Activated CD4-positive, alpha-beta T cell treated with anti-CD3 and anti-CD28 coated beads, Interleukin-2, amount 10 ng/mL, durations not matched to agents 7 days and 5 days (primary cell): ENCODE data around the gene SALL3. TPM values are rescaled to one million over a fixed set of nuclear protein-coding genes. Genes with fewer than 3 reads are reported as not detected.

Source experiments
- CTCF ChIA-PET: fragments of 350-600 bp; sonication (Branson Sonifier 250); formaldehyde crosslinking; loops from one replicate; lab custom pipeline; 2021; ENCODE audit warnings: antibody characterized with exemption; lab: Charles Lee
- POLR2A ChIA-PET: fragments of 350-600 bp; sonication (Branson Sonifier 250); formaldehyde crosslinking; loops from one replicate; lab custom pipeline; 2021; ENCODE audit warnings: antibody characterized with exemption; lab: Charles Lee
- DNase-seq: peaks from one replicate; pipeline ENCODE4 v3.0.0-alpha.2; 2020
- H3K27ac Mint-ChIP-seq: one replicate; pipeline ENCODE4 v1.8.0; 2021; ENCODE audit warnings: mild to moderate bottlenecking, moderate library complexity, mixed read lengths
- H3K27me3 Mint-ChIP-seq: one replicate; pipeline ENCODE4 v1.8.0; 2021; ENCODE audit warnings: mixed read lengths
- H3K36me3 Mint-ChIP-seq: one replicate; pipeline ENCODE4 v1.8.0; 2021; ENCODE audit warnings: low read depth, mixed read lengths
- H3K4me1 Mint-ChIP-seq: one replicate; pipeline ENCODE4 v1.8.0; 2021; ENCODE audit warnings: mixed read lengths
- H3K4me3 Mint-ChIP-seq: one replicate; pipeline ENCODE4 v1.8.0; 2021; ENCODE audit warnings: mild to moderate bottlenecking, moderate library complexity, mixed read lengths
- H3K9me3 Mint-ChIP-seq: one replicate; pipeline ENCODE4 v1.8.0; 2021; ENCODE audit warnings: mixed read lengths
- total RNA-seq, 2 experiments: library from RNA; stranded (reverse); gene quantifications; one replicate each; pipeline ENCODE4 v1.2.3, GENCODE V29; 2021

Gene SALL3
- total RNA-seq, 2 experiments from 2014 or later = not detected

DNA sequence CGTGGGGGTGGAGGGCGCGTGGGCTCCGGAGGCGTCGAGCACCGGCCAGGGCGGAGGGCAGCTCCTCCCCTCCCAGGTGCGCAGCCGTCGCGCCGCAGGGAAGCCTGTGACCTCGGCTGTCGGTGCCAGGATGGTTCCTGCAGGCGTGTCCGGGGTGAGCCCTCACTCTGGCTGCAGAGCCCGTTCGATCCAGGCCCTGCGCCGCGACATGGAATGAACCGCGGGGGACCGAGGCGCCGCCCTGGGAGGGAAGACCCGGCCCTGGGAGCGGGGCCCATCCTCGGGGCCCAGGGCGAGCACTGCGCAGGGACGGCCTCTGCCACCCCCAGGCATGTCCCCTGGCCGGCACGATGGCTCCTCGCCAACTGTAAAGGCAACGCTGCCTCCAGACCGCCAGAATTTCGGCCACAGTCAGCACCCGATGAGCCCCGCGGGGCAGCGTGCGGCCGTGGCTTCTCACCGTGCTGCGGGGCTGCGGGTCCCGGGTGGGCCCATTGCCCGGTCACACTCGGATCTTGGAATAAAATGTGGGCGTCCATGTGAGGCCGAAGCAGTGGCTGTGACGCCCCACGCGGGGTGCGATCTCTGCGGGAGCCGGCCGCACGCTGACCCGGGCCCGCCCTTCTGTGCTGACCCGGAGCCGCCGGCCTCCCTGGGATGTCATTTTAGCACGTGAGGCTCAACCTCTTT lies 26.6 kb downstream of the SALL3 start:
- no peak for DNase-seq
- Mint-ChIP-seq H3K36me3 (no peaks in the 10 kb centered on the region), H3K4me3 (no peak overlapping the region), H3K9me3 (no peaks in the 10 kb centered on the region), H3K27me3 (peaks cover 13% of the 10 kb centered on the region), H3K4me1 (no peaks in the 10 kb centered on the region), H3K27ac (no peak overlapping the region)
- POLR2A ChIA-PET = no interaction called here
- CTCF ChIA-PET = no interaction called here

DNA sequence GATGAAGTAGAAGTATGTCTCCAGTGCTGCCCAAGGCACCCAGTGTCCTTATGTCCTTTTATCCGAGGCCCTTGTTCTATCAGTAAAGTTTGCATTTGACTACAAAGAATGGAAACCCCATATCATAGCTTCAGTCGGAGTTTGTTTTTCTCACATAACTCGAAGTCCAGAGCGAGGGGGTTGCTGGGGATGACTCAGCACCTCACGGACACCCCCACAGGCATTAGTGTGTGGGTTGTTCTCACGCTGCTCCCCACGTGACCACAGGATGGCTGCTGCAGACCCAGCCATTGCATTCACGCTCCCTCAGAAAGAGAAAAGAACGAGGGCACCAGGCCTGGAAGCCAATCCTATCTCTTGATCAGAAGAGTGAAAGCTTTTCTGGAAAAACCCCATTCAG lies 27.8 kb downstream of the SALL3 start:
- Mint-ChIP-seq H3K36me3 (no peaks in the 10 kb centered on the region), H3K27me3 (peaks cover 11% of the 10 kb centered on the region), H3K27ac (no peak overlapping the region), H3K4me1 (no peaks in the 10 kb centered on the region), H3K4me3 (no peak overlapping the region), H3K9me3 (no peaks in the 10 kb centered on the region)
- POLR2A ChIA-PET = no interaction called here
- no peak for DNase-seq
- CTCF ChIA-PET = no interaction called here

DNA sequence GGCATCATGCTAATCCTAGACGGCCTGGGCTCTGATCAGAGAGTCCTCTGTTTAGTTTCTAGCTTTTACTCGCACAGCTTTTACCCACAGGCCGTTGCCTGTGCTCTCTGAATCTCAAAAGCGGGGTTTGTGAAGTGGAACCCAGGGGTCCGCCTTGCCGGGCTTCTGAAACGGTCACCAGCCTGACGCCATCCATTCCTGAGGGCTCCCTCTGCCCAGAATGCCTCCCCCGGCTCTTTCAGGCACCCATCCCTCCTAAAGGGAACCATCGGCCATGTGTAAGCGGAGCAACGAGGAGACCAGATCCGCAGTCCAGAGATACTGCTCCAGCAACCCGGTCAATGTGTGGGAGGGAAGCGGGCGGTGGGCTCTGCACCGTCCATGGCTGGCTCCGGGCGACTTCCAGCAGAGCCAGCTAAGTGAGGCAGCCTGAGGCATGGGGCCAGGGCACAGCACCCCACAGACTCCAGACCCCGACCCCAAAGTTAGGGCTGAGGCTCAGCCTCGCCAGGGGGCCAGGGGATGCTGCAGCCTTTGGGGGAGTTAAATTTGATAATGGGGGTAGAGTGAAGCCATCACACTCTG lies 28.8 kb downstream of the SALL3 start:
- no peaks in the 10 kb centered on the region for H3K9me3 Mint-ChIP-seq
- DNase-seq = no peak
- no peaks in the 10 kb centered on the region for H3K4me1 Mint-ChIP-seq
- H3K36me3 Mint-ChIP-seq = no peaks in the 10 kb centered on the region
- H3K27ac Mint-ChIP-seq = no peak overlapping the region
- POLR2A ChIA-PET = no interaction called here
- H3K27me3 Mint-ChIP-seq = peaks cover 11% of the 10 kb centered on the region
- H3K4me3 Mint-ChIP-seq = no peak overlapping the region
- CTCF ChIA-PET = no interaction called here

DNA sequence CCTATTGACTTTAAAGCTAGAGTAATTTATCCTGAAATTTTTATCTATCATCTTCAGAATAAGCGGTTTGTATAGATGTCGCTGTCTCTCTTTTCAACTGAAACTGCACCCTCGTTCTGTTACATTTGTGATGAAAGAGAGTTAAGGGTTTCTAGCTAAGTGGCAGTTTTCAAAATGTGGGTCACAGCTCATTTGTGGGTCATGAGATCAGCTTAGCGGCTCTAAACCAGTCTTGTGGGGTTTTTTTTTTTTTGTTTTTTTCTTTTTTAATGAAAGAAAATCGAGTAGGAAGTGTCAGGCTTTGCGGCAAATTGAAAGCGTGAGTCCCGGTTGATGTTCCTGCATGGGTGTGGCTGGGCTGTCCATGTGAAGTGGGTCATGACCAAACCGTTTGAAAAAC lies 31.2 kb downstream of the SALL3 start:
- Mint-ChIP-seq H3K36me3 (no peaks in the 10 kb centered on the region), H3K4me1 (no peaks in the 10 kb centered on the region), H3K27ac (no peak overlapping the region), H3K27me3 (peaks cover 8% of the 10 kb centered on the region), H3K9me3 (no peaks in the 10 kb centered on the region), H3K4me3 (no peak overlapping the region)
- DNase-seq = no peak
- CTCF ChIA-PET = no interaction called here
- POLR2A ChIA-PET = no interaction called here

DNA sequence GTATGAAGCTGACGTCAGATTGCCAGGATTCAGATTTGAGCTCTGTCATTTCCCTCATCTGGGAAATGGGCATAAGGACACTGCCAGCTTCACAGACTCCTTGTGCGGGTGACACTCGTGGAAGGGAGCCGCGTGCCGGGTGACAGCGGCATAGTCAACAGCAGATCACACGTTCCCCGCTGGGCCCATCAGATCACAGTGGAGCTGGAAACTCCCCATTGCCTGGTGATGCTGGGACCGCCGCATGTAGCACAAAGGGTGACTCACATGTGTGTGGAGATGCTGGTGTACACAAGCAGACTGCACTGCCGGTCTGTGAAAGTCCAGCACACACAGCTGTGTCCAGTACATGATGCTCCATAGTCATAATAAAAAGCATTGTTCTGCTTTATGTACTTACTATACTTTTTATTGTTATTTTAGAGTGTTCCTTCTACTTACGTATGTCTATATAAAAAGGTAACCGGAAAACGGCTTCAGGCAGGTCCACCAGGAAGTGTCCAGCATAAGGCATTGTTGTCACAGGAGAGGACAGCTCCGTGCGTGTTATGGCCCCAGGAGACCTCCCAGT lies 31.8 kb downstream of the SALL3 start:
- H3K9me3 Mint-ChIP-seq = no peaks in the 10 kb centered on the region
- no peaks in the 10 kb centered on the region for H3K36me3 Mint-ChIP-seq
- H3K4me3 Mint-ChIP-seq = no peak overlapping the region
- peaks cover 8% of the 10 kb centered on the region for H3K27me3 Mint-ChIP-seq
- POLR2A ChIA-PET = no interaction called here
- no peak for DNase-seq
- no peak overlapping the region for H3K27ac Mint-ChIP-seq
- CTCF ChIA-PET = no interaction called here
- no peaks in the 10 kb centered on the region for H3K4me1 Mint-ChIP-seq

DNA sequence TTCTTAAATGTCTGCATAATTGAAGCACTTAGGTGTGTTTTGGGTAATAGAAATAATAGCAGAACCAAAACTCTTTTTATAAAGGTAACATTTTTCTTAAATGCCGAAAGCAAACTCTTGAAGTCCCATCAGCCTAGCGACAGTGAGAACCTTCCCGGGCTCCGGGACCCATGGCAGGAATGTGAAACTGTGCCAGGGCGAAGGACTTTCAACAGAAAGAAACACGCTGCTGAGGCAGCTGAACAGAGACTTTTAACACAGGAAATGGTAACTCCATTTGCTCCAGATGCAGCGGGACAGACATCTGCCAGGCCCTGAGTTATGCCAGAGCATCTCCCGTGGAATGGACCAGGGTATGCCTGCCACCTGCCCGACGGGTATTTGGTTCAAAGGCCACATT lies 34.3 kb downstream of the SALL3 start:
- H3K27me3 Mint-ChIP-seq = peaks cover 8% of the 10 kb centered on the region

DNA sequence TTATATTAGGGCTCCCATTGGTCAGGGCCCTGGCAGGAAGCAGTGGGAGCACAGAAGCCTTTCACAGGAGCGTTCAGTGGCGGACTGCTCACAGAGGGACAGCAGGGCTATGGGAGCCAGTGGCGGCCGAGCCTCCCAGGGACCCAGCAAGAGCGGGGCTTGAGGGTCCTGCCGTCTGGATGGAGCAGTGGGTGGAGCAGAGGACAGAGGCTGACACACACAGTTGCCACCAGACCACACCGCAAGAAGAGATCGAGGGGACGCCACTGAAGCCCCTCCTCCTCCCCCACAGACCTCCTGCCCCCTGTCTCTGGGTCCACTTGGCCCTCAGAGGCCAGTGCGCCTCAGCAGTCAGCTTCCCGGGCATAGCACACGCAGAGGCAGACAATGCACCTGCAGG lies 39.3 kb downstream of the SALL3 start:
- DNase-seq = no peak
- Mint-ChIP-seq H3K27me3 (no peaks in the 10 kb centered on the region), H3K4me3 (no peak overlapping the region), H3K27ac (no peak overlapping the region), H3K36me3 (no peaks in the 10 kb centered on the region), H3K9me3 (no peaks in the 10 kb centered on the region), H3K4me1 (no peaks in the 10 kb centered on the region)
- CTCF ChIA-PET = no interaction called here
- POLR2A ChIA-PET = no interaction called here

More for the DNA sequence above, 34.3 kb downstream of the SALL3 start:
- Mint-ChIP-seq H3K27ac (no peak overlapping the region), H3K9me3 (no peaks in the 10 kb centered on the region), H3K4me1 (no peaks in the 10 kb centered on the region), H3K36me3 (no peaks in the 10 kb centered on the region), H3K4me3 (no peak overlapping the region)
- POLR2A ChIA-PET = no interaction called here
- CTCF ChIA-PET = no interaction called here
- DNase-seq = no peak

DNA sequence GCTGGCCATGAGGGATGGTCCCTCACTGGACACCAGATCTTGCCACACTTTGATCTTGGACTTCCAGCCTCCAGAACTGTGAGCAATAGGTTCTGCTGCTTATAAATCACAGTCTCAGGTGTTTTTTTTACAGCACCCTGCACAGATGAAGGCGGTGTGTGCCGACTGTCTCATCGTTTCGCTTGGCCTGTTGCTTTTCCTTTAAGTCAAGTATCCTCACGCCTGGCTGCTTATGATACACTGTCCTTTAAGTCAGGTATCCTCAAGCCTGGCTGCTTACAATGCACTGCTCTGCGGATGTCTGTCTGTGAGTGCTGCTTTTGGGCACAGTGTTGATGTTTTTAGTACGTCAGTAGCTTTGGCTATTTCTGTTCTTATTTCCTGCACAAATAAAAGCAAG lies 40.3 kb downstream of the SALL3 start:
- H3K27me3 Mint-ChIP-seq = no peaks in the 10 kb centered on the region
- ChIA-PET POLR2A (no interaction called here), CTCF (no interaction called here)
- H3K36me3 Mint-ChIP-seq = no peaks in the 10 kb centered on the region
- no peak overlapping the region for H3K4me3 Mint-ChIP-seq
- H3K4me1 Mint-ChIP-seq = no peaks in the 10 kb centered on the region
- no peaks in the 10 kb centered on the region for H3K9me3 Mint-ChIP-seq
- no peak overlapping the region for H3K27ac Mint-ChIP-seq
- DNase-seq = no peak

DNA sequence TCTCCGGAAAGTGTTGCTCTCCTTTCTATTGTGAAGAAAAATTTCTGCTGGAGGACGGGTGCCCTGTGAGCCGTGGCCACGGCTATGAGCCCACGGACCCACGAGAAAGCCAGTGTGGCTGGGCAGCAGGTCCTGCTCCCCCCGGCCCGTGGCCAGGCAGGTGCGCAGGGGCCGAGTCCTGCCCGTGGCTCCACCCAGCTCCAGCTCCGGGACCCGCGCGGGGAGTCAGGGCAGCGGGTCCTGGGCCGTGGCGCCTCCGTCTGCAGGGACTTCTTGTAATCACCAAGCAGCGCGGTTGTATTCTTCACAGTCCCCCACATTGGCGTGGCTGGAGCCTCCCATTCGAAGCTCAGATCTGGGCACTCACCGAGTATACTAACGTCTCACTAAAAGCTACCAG lies 43.0 kb downstream of the SALL3 start:
- no peaks in the 10 kb centered on the region for H3K27me3 Mint-ChIP-seq

DNA sequence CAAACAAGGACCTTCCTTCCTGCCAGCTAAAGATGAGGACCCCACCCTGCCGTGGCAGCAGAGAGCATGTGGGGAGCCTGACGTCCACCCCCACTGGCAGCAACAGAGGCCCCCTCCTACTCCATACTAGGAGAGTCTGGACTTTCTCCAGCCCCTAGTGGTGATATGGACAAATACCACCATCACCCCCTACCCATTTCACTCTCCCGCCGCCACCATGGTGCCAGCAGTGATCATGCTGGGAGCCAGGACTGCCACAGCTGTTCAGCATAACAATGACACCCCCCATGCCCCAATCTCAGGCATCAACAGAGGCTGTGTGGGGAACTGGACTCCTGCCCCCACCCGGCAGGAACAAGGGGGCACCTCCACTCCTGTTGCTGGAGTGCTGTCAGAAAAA lies 46.9 kb downstream of the SALL3 start:
- no peaks in the 10 kb centered on the region for H3K36me3 Mint-ChIP-seq
- no peak for DNase-seq
- no peaks in the 10 kb centered on the region for H3K4me1 Mint-ChIP-seq
- no peak overlapping the region for H3K4me3 Mint-ChIP-seq
- CTCF ChIA-PET = no interaction called here
- peaks cover 2% of the 10 kb centered on the region for H3K9me3 Mint-ChIP-seq
- no peaks in the 10 kb centered on the region for H3K27me3 Mint-ChIP-seq
- no peak overlapping the region for H3K27ac Mint-ChIP-seq
- POLR2A ChIA-PET = no interaction called here

More for the DNA sequence above, 43.0 kb downstream of the SALL3 start:
- no peaks in the 10 kb centered on the region for H3K4me1 Mint-ChIP-seq
- POLR2A ChIA-PET = no interaction called here
- CTCF ChIA-PET = no interaction called here
- no peaks in the 10 kb centered on the region for H3K36me3 Mint-ChIP-seq
- DNase-seq = no peak
- no peak overlapping the region for H3K27ac Mint-ChIP-seq
- no peaks in the 10 kb centered on the region for H3K9me3 Mint-ChIP-seq
- H3K4me3 Mint-ChIP-seq = no peak overlapping the region

DNA sequence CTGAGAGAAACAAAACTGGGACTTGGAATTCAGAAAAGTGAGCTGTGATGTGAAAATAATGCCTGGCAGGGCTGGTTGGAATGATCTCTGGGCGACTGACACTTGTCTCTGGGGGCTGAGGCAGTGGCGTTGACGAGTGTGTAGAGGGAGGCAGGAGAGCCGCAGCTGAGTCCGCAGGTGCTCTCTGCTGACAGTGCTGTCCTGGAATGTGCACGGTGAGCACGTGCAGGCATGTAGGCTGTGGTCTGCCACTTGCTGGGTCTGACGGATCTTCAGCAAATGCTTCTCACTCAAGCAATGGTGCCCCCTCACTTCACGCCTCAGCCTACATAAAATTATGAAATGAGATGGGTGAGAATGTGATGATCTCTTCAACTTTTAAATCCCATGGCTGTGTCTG lies 51.1 kb downstream of the SALL3 start:
- H3K4me3 Mint-ChIP-seq = no peak overlapping the region
- POLR2A ChIA-PET = no interaction called here
- no peaks in the 10 kb centered on the region for H3K36me3 Mint-ChIP-seq

DNA sequence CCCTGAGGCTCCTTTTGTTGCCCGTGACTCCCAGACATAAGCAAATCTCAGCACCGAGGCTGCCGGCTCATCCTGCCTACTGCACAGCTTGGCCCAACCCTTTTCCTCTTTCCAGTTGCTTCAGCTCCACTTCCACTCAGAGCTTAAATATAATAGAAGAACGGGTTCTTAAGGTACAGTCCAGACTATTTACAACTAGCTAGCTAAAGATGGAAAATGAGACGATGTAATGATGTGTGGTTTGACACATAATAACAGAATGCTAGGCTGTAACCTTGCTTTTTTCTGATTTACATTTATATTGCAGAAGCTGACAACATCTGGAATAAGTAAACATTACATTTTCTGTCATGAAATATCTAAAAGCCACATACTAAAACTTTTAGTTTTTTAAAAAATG lies 62.7 kb downstream of the SALL3 start:
- Mint-ChIP-seq H3K27ac (no peak overlapping the region), H3K36me3 (no peaks in the 10 kb centered on the region), H3K4me1 (no peaks in the 10 kb centered on the region), H3K9me3 (peaks cover 5% of the 10 kb centered on the region), H3K27me3 (no peaks in the 10 kb centered on the region), H3K4me3 (no peak overlapping the region)
- DNase-seq = no peak
- ChIA-PET CTCF (no interaction called here), POLR2A (no interaction called here)

More for the DNA sequence above, 51.1 kb downstream of the SALL3 start:
- H3K9me3 Mint-ChIP-seq = peaks cover 2% of the 10 kb centered on the region
- DNase-seq = no peak
- H3K27me3 Mint-ChIP-seq = no peaks in the 10 kb centered on the region
- H3K4me1 Mint-ChIP-seq = no peaks in the 10 kb centered on the region
- H3K27ac Mint-ChIP-seq = no peak overlapping the region
- CTCF ChIA-PET = no interaction called here

DNA sequence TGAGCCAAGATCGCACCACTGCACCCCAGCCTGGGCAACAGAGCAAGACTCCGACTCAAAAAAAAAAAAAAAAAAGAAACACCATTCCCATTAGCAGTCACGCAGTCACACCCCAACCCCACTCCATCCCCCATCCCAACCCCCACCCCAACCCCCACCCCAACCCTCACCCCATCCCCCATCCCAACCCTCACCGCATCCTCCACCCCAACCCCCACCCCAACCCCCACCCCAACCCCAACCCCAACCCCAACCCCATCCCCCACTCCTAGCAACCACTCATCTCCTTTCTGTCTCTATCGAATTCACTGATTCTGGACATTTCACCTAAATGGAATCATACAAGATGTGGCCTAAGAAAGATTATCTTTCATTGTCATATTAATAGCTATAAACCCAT lies 63.7 kb downstream of the SALL3 start:
- H3K27ac Mint-ChIP-seq = no peak overlapping the region
- no peaks in the 10 kb centered on the region for H3K4me1 Mint-ChIP-seq
- no peaks in the 10 kb centered on the region for H3K27me3 Mint-ChIP-seq
- no peak overlapping the region for H3K4me3 Mint-ChIP-seq
- CTCF ChIA-PET = no interaction called here
- DNase-seq = no peak
- H3K36me3 Mint-ChIP-seq = no peaks in the 10 kb centered on the region
- POLR2A ChIA-PET = no interaction called here
- peaks cover 5% of the 10 kb centered on the region for H3K9me3 Mint-ChIP-seq

DNA sequence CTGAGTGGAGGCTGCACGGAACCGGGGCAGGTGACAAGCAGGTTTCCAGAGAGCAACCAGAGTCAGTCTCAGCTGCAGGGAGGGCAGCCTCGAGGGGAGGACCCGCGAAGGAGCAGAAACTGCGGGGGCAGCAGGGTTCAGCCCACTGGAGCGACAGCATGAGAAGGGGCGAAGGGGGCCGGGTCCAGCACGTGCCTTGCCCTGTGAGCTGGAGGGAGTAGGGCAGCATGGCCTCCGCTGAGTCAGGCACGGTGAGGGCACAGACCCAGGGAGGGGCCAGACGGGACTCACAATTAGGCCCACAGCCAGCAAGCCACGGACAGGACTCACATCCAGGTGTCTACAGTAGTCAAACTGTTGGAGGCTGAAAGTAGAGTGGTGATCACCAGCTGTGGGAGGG lies 66.9 kb downstream of the SALL3 start:
- Mint-ChIP-seq H3K4me3 (no peak overlapping the region), H3K4me1 (no peaks in the 10 kb centered on the region), H3K36me3 (no peaks in the 10 kb centered on the region), H3K27me3 (no peaks in the 10 kb centered on the region), H3K27ac (no peak overlapping the region), H3K9me3 (no peaks in the 10 kb centered on the region)
- POLR2A ChIA-PET = no interaction called here
- no peak for DNase-seq
- CTCF ChIA-PET = no interaction called here
